ENCODE measurements around the gene GNG13.
"Not testable (repeated sequence)": the region's sequence is repeated elsewhere in the genome, so short reads cannot be mapped to it uniquely, and the experiment has no call there.

Gene GNG13

DNA sequence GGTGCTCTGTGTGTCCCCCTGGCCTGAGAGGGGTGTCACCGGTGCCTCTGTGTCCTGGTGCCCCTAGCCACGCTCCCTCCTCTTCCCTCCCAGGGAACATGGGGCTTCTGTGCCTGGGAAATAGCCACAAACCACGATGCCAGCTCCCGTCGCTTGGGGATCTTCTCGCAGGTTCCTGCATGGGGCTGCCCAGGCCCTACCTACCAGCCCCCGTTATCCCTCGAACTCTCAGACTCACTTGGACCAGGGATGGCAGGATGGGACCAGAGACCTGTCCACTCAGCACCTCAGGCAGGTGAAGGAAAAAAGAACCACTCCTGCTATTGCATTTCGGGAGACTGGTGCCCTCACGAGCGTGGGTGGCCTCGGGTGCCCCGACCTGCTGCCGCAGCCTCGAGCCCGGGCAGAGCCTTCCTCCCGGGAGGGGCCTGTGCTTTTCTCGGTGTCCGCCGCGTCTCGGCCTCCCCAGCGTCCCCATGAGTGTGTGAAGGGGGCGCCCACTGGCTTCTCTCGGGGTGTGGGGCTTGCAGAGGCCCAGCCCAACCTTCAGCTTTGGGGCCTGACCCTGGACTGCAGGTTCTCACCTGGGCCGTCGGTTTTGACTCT, 41.0 kb upstream of the GNG13 start:
- Histone ChIP-seq H3K27ac (ENCODE audit: insufficient read depth, low read depth, low read length, poor library complexity, severe bottlenecking) (no peak overlapping the region), H3K36me3 (ENCODE audit: control insufficient read depth, insufficient read depth, low read length) (no peaks in the 10 kb centered on the region), H3K4me3 (ENCODE audit: insufficient read depth, low read depth, low read length) (no peak overlapping the region), H3K27me3 (ENCODE audit: control insufficient read depth, insufficient read depth, low read length, poor library complexity, severe bottlenecking) (no peaks in the 10 kb centered on the region), H3K4me1 (ENCODE audit: control insufficient read depth, insufficient read depth, low read length) (no peaks in the 10 kb centered on the region), H3K9me3 (ENCODE audit: control insufficient read depth, low read length) (no peaks in the 10 kb centered on the region)
- WGBS, 2 experiments, result 93 to 94% methylated on average over 27 of the region's 27 CpGs

DNA sequence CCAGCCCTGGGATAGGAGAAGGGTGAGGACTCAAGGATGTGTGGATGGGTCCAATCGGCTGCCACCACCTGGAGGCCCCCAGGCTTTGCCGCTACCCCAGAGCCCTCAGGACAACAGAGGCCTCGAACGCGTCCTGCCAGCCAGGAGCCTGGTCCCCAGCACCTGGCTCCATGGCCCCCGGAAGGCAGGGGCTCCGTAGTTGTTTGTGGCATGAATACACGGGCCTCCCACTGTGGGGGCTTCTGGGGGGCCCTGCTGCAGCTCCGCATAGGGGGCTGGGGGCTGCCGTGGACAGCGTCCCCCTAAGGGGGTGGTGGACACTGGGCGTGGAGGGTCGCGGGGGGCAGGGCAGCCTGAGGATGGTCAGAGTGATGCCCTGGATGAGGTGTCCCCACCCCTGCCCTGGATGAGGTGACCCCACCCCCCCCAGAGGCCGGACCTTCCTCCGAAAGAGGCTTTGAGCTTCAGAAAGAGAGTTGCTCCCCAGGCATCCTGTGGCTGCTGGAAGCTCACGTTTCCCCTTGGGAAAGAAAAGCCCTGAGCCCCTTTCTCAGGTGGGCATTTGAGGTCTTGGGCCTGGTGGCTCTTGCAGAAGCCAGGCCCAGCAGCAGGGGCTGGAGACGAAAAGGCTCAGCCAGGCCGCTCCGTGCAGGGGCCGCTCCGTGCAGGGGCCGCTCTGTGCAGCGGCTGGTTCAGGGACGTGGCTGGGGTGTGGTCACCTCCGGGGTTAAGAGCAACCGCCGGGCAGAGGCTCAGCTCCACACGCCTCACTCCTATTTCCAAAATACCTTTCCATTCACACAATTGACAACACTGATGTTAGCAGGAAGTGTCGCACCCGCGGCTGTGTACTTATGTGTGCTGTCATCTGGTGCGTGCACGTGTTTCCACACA, 40.3 kb upstream of the GNG13 start:
- H3K27me3 ChIP-seq (ENCODE audit: control insufficient read depth, insufficient read depth, low read length, poor library complexity, severe bottlenecking), result no peaks in the 10 kb centered on the region
- 91 to 92% methylated on average over 34 of the region's 34 CpGs for WGBS, 2 experiments
- no peaks in the 10 kb centered on the region for H3K36me3 ChIP-seq (ENCODE audit: control insufficient read depth, insufficient read depth, low read length)
- H3K9me3 ChIP-seq (ENCODE audit: control insufficient read depth, low read length), result no peaks in the 10 kb centered on the region
- H3K4me1 ChIP-seq (ENCODE audit: control insufficient read depth, insufficient read depth, low read length), result no peaks in the 10 kb centered on the region
- no peak overlapping the region for H3K4me3 ChIP-seq (ENCODE audit: insufficient read depth, low read depth, low read length)
- no peak overlapping the region for H3K27ac ChIP-seq (ENCODE audit: insufficient read depth, low read depth, low read length, poor library complexity, severe bottlenecking)

DNA sequence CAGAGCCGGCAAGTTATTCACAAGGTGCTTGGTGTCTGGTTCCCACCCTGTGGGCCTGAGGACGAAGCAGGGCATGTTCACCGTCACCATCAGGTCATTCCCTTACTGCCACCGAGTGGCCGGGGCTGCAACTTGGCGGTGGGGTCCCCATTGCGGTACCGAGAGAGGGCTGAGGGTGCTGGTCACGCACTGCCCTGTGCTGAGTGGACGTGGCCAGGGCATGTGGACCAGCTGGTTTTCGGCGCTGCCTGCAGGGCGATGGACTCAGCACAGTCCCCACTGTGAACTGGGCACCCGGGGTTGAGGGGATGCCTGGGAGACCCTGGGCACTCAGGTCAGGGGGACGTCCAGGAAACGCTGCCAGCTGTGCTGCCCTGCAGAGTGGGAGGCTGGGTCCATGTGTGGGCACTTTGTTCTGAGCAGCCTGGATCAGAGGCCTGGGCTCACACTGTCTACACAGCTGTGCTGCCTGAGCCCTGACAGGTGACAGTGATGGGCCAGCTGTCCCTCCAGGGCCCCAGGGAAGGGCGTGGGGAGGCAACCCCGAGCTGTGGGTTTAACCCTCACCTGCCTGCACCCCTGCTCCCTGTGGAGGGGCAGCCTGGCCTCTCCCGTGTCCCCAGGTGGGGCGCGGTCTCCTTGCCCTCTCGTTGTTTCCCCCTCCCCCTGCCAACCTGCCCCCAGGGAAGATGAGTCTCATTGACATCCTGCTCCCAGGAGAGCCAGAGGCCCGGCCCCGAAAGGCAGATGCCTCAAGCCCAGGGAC, 39.3 kb upstream of the GNG13 start:
- Histone ChIP-seq H3K4me3 (ENCODE audit: insufficient read depth, low read depth, low read length) (no peak overlapping the region), H3K9me3 (ENCODE audit: control insufficient read depth, low read length) (no peaks in the 10 kb centered on the region), H3K4me1 (ENCODE audit: control insufficient read depth, insufficient read depth, low read length) (no peaks in the 10 kb centered on the region), H3K27me3 (ENCODE audit: control insufficient read depth, insufficient read depth, low read length, poor library complexity, severe bottlenecking) (no peaks in the 10 kb centered on the region), H3K27ac (ENCODE audit: insufficient read depth, low read depth, low read length, poor library complexity, severe bottlenecking) (no peak overlapping the region), H3K36me3 (ENCODE audit: control insufficient read depth, insufficient read depth, low read length) (no peaks in the 10 kb centered on the region)
- 87 to 88% methylated on average over 24 of the region's 24 CpGs for WGBS, 2 experiments

DNA sequence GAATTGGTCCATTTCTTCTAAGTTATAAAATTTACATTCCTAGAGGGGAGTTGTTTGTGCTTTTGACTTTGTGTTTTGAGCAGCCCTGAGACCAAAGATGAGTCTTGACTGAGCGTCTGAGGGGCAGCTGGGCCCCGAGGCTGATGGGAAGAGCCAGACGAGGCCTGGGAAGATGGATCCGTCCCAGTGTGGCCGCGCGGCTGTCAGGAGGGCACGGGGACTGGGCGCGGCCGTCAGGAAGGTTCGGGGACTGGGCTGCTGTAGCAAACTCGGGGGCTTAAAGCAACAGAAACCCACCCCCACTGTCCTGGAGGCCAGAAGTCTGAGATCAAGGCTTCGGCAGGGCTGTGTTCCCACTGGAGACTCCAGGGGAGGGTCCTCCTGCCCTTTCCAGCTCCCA, 38.2 kb upstream of the GNG13 start:
- WGBS, 2 experiments, result 91 to 95% methylated on average over 14 of the region's 14 CpGs
- H3K4me3 ChIP-seq (ENCODE audit: insufficient read depth, low read depth, low read length), result no peak overlapping the region

DNA sequence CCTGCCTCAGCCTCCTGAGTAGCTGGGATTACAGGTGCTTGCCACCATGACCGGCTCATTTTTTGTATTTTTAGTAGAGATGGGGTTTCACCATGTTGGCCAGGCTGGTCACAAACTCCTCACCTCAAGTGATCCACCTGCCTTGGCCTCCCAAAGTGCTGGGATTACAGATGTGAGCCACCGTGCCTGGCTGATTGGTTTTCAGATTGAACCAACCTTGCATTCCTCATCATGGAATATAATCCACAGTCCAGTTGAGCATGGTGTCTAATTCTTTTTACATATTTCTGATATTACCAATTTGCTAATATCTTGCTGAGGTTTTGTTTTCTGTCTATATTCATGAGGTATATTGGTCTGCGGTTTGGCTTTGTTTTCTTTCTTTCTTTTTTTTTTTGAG, 36.3 kb upstream of the GNG13 start:
- not testable (repeated sequence) for H3K4me1 ChIP-seq (ENCODE audit: control insufficient read depth, insufficient read depth, low read length); H3K4me3 ChIP-seq (ENCODE audit: insufficient read depth, low read depth, low read length); H3K27ac ChIP-seq (ENCODE audit: insufficient read depth, low read depth, low read length, poor library complexity, severe bottlenecking); H3K27me3 ChIP-seq (ENCODE audit: control insufficient read depth, insufficient read depth, low read length, poor library complexity, severe bottlenecking); H3K9me3 ChIP-seq (ENCODE audit: control insufficient read depth, low read length); H3K36me3 ChIP-seq (ENCODE audit: control insufficient read depth, insufficient read depth, low read length)
- WGBS, 2 experiments, result 91 to 92% methylated on average over 3 of the region's 3 CpGs

More for the DNA sequence above, 38.2 kb upstream of the GNG13 start:
- Histone ChIP-seq H3K9me3 (ENCODE audit: control insufficient read depth, low read length) (no peaks in the 10 kb centered on the region), H3K36me3 (ENCODE audit: control insufficient read depth, insufficient read depth, low read length) (no peaks in the 10 kb centered on the region), H3K27me3 (ENCODE audit: control insufficient read depth, insufficient read depth, low read length, poor library complexity, severe bottlenecking) (no peaks in the 10 kb centered on the region), H3K4me1 (ENCODE audit: control insufficient read depth, insufficient read depth, low read length) (no peaks in the 10 kb centered on the region), H3K27ac (ENCODE audit: insufficient read depth, low read depth, low read length, poor library complexity, severe bottlenecking) (no peak overlapping the region)

DNA sequence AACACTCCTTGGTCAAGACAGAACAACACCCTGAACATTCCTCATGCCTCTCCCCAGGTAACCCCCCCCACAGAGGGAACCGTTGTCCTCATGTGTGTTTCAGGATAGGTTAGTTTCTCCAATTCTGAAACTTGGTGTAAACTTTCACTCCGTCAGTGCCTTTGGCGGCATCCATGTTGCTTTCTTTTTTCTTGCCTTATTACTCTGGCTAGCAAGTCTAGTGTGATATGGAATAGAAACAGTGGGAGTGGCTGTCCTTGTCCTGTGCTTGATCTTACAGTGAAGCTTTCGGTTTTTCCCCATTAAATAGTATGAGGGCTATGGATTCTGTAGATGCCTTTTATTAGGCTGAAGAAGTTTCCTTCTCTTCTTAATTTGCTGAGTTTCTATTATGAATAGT, 35.7 kb upstream of the GNG13 start:
- no peaks in the 10 kb centered on the region for H3K36me3 ChIP-seq (ENCODE audit: control insufficient read depth, insufficient read depth, low read length)
- WGBS, 2 experiments, result 92 to 97% methylated on average over 4 of the region's 4 CpGs
- H3K9me3 ChIP-seq (ENCODE audit: control insufficient read depth, low read length), result no peaks in the 10 kb centered on the region
- H3K4me3 ChIP-seq (ENCODE audit: insufficient read depth, low read depth, low read length), result no peak overlapping the region
- H3K27me3 ChIP-seq (ENCODE audit: control insufficient read depth, insufficient read depth, low read length, poor library complexity, severe bottlenecking), result no peaks in the 10 kb centered on the region
- H3K27ac ChIP-seq (ENCODE audit: insufficient read depth, low read depth, low read length, poor library complexity, severe bottlenecking), result no peak overlapping the region
- no peaks in the 10 kb centered on the region for H3K4me1 ChIP-seq (ENCODE audit: control insufficient read depth, insufficient read depth, low read length)

DNA sequence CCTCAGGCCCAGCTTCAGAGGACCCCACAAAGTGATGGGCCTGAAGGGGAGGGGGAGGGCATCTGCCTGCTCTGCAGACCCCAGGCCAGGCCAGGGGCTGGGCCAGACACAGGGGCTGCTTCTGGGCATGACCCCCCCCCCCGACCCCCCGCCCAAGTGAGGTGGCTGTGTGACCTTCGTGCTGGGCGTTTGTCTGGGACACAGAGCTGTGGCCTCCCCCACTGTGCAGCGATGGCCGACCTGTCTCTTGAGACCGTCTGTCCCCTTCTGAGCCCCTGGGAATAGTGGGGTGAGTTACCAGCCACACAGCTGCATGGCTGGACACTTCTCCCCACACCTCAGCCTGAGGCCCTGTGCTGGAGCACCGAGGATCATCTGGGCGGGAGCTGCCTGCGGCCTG, 34.8 kb upstream of the GNG13 start:
- WGBS, 2 experiments, result 91 to 93% methylated on average over 10 of the region's 10 CpGs
- no peak overlapping the region for H3K27ac ChIP-seq (ENCODE audit: insufficient read depth, low read depth, low read length, poor library complexity, severe bottlenecking)
- no peak overlapping the region for H3K4me3 ChIP-seq (ENCODE audit: insufficient read depth, low read depth, low read length)
- H3K9me3 ChIP-seq (ENCODE audit: control insufficient read depth, low read length), result no peaks in the 10 kb centered on the region
- H3K36me3 ChIP-seq (ENCODE audit: control insufficient read depth, insufficient read depth, low read length), result no peaks in the 10 kb centered on the region
- no peaks in the 10 kb centered on the region for H3K27me3 ChIP-seq (ENCODE audit: control insufficient read depth, insufficient read depth, low read length, poor library complexity, severe bottlenecking)
- H3K4me1 ChIP-seq (ENCODE audit: control insufficient read depth, insufficient read depth, low read length), result no peaks in the 10 kb centered on the region

DNA sequence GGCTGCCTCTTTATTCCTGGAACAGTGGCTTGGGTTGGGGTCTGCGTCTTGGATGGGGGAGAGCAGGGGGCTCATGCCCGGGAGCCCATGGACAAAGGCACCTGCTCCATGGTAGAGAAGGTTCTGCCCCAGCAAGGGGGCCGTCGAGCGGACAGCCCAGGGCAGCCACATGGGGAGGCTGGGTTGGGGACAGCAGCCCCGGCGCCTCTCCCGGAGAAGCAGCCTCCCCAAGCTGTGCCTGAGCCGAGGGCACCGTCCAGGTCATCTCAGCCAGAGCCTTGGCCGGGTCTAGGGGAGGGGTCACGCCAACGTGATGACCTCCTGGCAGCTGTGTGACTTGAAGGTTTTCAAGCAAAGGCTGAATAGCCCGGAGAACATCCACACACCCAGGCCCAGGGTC, 32.9 kb upstream of the GNG13 start:
- WGBS, 2 experiments, result 88 to 90% methylated on average over 14 of the region's 14 CpGs
- no peaks in the 10 kb centered on the region for H3K36me3 ChIP-seq (ENCODE audit: control insufficient read depth, insufficient read depth, low read length)
- H3K27me3 ChIP-seq (ENCODE audit: control insufficient read depth, insufficient read depth, low read length, poor library complexity, severe bottlenecking), result no peaks in the 10 kb centered on the region
- H3K9me3 ChIP-seq (ENCODE audit: control insufficient read depth, low read length), result no peaks in the 10 kb centered on the region
- no peak overlapping the region for H3K4me3 ChIP-seq (ENCODE audit: insufficient read depth, low read depth, low read length)
- H3K4me1 ChIP-seq (ENCODE audit: control insufficient read depth, insufficient read depth, low read length), result no peaks in the 10 kb centered on the region
- H3K27ac ChIP-seq (ENCODE audit: insufficient read depth, low read depth, low read length, poor library complexity, severe bottlenecking), result no peak overlapping the region

DNA sequence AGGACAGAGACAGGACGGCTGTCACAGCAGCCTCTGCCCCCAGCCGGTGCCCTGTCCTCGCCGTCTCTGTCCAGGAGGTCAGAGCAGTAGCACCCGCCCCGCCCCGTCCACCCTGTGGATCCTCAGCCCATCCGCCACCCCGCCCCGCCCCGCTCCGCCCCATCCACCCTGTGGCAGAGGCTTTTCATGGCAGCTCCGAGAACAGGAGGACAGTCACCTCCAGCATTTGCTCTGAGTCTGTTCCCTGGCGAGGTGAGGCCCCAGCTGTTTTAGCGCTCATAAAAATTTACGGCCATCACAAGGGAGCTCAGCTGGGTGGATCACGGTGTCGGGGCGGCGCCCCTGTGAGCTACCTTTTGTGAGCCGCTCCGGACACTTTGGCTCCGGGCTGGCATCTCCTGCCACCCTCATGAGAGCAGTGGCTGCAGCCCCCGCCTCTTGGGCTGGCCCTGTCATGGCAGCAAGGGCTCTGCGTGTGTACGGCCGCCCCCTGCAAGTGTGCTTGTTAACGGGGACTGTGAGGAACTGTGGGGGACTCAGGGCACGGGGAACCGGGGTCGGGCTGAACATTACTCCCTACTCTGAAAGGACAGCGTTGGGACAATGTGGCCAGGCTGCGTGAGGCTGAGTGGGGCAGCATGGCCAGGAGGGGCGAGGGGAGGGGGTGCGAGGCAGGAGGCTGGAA, 32.3 kb upstream of the GNG13 start:
- Histone ChIP-seq H3K4me1 (ENCODE audit: control insufficient read depth, insufficient read depth, low read length) (no peaks in the 10 kb centered on the region), H3K27ac (ENCODE audit: insufficient read depth, low read depth, low read length, poor library complexity, severe bottlenecking) (no peak overlapping the region), H3K4me3 (ENCODE audit: insufficient read depth, low read depth, low read length) (no peak overlapping the region), H3K9me3 (ENCODE audit: control insufficient read depth, low read length) (no peaks in the 10 kb centered on the region), H3K27me3 (ENCODE audit: control insufficient read depth, insufficient read depth, low read length, poor library complexity, severe bottlenecking) (no peaks in the 10 kb centered on the region), H3K36me3 (ENCODE audit: control insufficient read depth, insufficient read depth, low read length) (no peaks in the 10 kb centered on the region)
- 90 to 91% methylated on average over 33 to 35 of the region's 35 CpGs for WGBS, 2 experiments
